WTC11 (cell line): ENCODE results near the gene SGMS1. TPM values are rescaled to one million over a fixed set of nuclear protein-coding genes. Genes with fewer than 3 reads are reported as not detected.

ENCODE experiments used
- ATAC-seq: fragments of 200-7000 bp; cut with Tn5 transposase; 2 replicates; pipeline ENCODE4 v1.10.0; 2021; ENCODE audit warnings: mild to moderate bottlenecking, moderate library complexity
- CTCF ChIA-PET: fragments of 300-600 bp; sonication (Branson Sonifier 250); formaldehyde crosslinking; loops from one replicate; lab custom pipeline; 2021; ENCODE audit warnings: antibody characterized with exemption; lab: Charles Lee
- POLR2A ChIA-PET: fragments of 350-600 bp; sonication (Branson Sonifier 250); formaldehyde crosslinking; loops from one replicate; lab custom pipeline; 2021; ENCODE audit warnings: antibody characterized with exemption; lab: Charles Lee
- DNase-seq: peaks from one replicate; pipeline ENCODE4 v3.0.0; 2021; ENCODE audit warnings: low spot score
- H3K27ac Mint-ChIP-seq: 2 replicates; pipeline ENCODE4 v1.8.0; 2021; ENCODE audit warnings: mixed read lengths
- H3K27me3 Mint-ChIP-seq: 2 replicates; pipeline ENCODE4 v1.8.0; 2021; ENCODE audit warnings: low read depth, mild to moderate bottlenecking, moderate library complexity, mixed read lengths
- H3K36me3 Mint-ChIP-seq: 2 replicates; pipeline ENCODE4 v1.8.0; 2021; ENCODE audit warnings: mixed read lengths
- H3K4me1 Mint-ChIP-seq: 2 replicates; pipeline ENCODE4 v1.8.0; 2022; ENCODE audit warnings: mixed read lengths
- H3K4me3 Mint-ChIP-seq: 2 replicates; pipeline ENCODE4 v1.8.0; 2021; ENCODE audit warnings: mild to moderate bottlenecking, moderate library complexity, mixed read lengths
- H3K9me3 Mint-ChIP-seq: 2 replicates; pipeline ENCODE4 v1.8.0; 2021; ENCODE audit warnings: mixed read lengths
- E2F5 ChIP-seq: sonication (generic); formaldehyde crosslinking; IDR thresholded peaks from 2 replicates; pipeline ENCODE4 v1.8.1; 2022; ENCODE audit warnings: mild to moderate bottlenecking, moderate library complexity, missing genetic modification reagents
- EMX1 ChIP-seq: fragments of 250-450 bp; sonication (Bioruptor Pico); IDR thresholded peaks from 2 replicates; pipeline ENCODE4 v1.8.0; 2021; ENCODE audit warnings: mild to moderate bottlenecking
- ERG ChIP-seq: fragments of 250-450 bp; sonication (Bioruptor Pico); IDR thresholded peaks from 2 replicates; pipeline ENCODE4 v1.8.0; 2021; ENCODE audit warnings: mild to moderate bottlenecking
- ETV6 ChIP-seq: sonication (generic); formaldehyde crosslinking; IDR thresholded peaks from 2 replicates; pipeline ENCODE4 v1.8.1; 2022; ENCODE audit warnings: mild to moderate bottlenecking, missing genetic modification reagents
- HMGXB4 ChIP-seq: sonication (generic); formaldehyde crosslinking; IDR thresholded peaks from 2 replicates; pipeline ENCODE4 v1.8.1; 2023; ENCODE audit warnings: mild to moderate bottlenecking, moderate library complexity, missing genetic modification reagents
- IRF1 ChIP-seq: sonication (generic); formaldehyde crosslinking; IDR thresholded peaks from 2 replicates; pipeline ENCODE4 v1.8.0; 2023; ENCODE audit warnings: missing genetic modification reagents
- JAZF1 ChIP-seq: fragments of 250-450 bp; sonication (Bioruptor Pico); IDR thresholded peaks from 2 replicates; pipeline ENCODE4 v1.9.0; 2021; ENCODE audit warnings: moderate library complexity, mild to moderate bottlenecking, inconsistent platforms
- MLX ChIP-seq: sonication (generic); formaldehyde crosslinking; IDR thresholded peaks from 2 replicates; pipeline ENCODE4 v1.8.1; 2023; ENCODE audit warnings: mild to moderate bottlenecking, missing genetic modification reagents, moderate library complexity
- NFYB ChIP-seq: sonication (generic); formaldehyde crosslinking; conservative IDR thresholded peaks from 2 replicates; pipeline ENCODE4 v1.8.0; 2022; ENCODE audit warnings: low read depth, missing genetic modification reagents
- NR2C2 ChIP-seq: sonication (generic); formaldehyde crosslinking; IDR thresholded peaks from 2 replicates; pipeline ENCODE4 v1.8.0; 2022; ENCODE audit warnings: mild to moderate bottlenecking, missing genetic modification reagents
- NR3C1 ChIP-seq: sonication (generic); formaldehyde crosslinking; conservative IDR thresholded peaks from 2 replicates; pipeline ENCODE4 v1.8.1; 2023; ENCODE audit warnings: low read depth, mild to moderate bottlenecking, missing genetic modification reagents
- RORB ChIP-seq: fragments of 250-450 bp; sonication (Bioruptor Pico); IDR thresholded peaks from 2 replicates; pipeline ENCODE4 v1.9.0; 2021; ENCODE audit warnings: mild to moderate bottlenecking
- TP53 ChIP-seq: sonication (generic); formaldehyde crosslinking; IDR thresholded peaks from 2 replicates; pipeline ENCODE4 v1.8.1; 2023; ENCODE audit warnings: mild to moderate bottlenecking, missing genetic modification reagents
- USF1 ChIP-seq: sonication (generic); formaldehyde crosslinking; IDR thresholded peaks from 2 replicates; pipeline ENCODE4 v1.8.0; 2022; ENCODE audit warnings: mild to moderate bottlenecking, missing genetic modification reagents
- ZBTB43 ChIP-seq: sonication (generic); formaldehyde crosslinking; IDR thresholded peaks from 2 replicates; pipeline ENCODE4 v1.8.1; 2023; ENCODE audit warnings: mild to moderate bottlenecking, missing genetic modification reagents
- ZNF121 ChIP-seq: sonication (generic); formaldehyde crosslinking; IDR thresholded peaks from 2 replicates; pipeline ENCODE4 v1.8.0; 2023; ENCODE audit warnings: missing genetic modification reagents
- ZNF396 ChIP-seq: fragments of 250-450 bp; sonication (Bioruptor Pico); IDR thresholded peaks from 2 replicates; pipeline ENCODE4 v1.8.0; 2021; ENCODE audit warnings: mild to moderate bottlenecking, moderate library complexity, borderline replicate concordance
- ZNF425 ChIP-seq: fragments of 250-450 bp; sonication (Bioruptor Pico); conservative IDR thresholded peaks from 2 replicates; pipeline ENCODE4 v1.9.0; 2021; ENCODE audit warnings: mild to moderate bottlenecking
- ZNF532 ChIP-seq: fragments of 250-450 bp; sonication (Bioruptor Pico); IDR thresholded peaks from 2 replicates; pipeline ENCODE4 v1.9.0; 2021; ENCODE audit warnings: mild to moderate bottlenecking, borderline replicate concordance
- ZNF671 ChIP-seq: fragments of 250-450 bp; sonication (Bioruptor Pico); IDR thresholded peaks from 2 replicates; pipeline ENCODE4 v1.8.0; 2021; ENCODE audit warnings: mild to moderate bottlenecking
- total RNA-seq: library from RNA; stranded (reverse); gene quantifications from 3 replicates; pipeline ENCODE4 v1.2.3, GENCODE V29; 2021

SGMS1 gene
- total RNA-seq, 1 experiment from 2014 or later: 13.2 TPM

- no peak for DNase-seq
- no peaks in the 10 kb centered on the region for H3K9me3 Mint-ChIP-seq
- ChIA-PET POLR2A (no interaction called here), CTCF (no interaction called here)
- no peaks in the 10 kb centered on the region for H3K27me3 Mint-ChIP-seq
- H3K4me1 Mint-ChIP-seq: peaks cover 38% of the 10 kb centered on the region
- no peak overlapping the region for H3K4me3 Mint-ChIP-seq
- H3K36me3 Mint-ChIP-seq: no peaks in the 10 kb centered on the region
- H3K27ac Mint-ChIP-seq: peak overlapping the region; percentile 36; the same call in 1 of the 2 replicates
- no peak for ATAC-seq
- no peak for TF ChIP-seq ERG (CRISPR knock-in tag)
- no peak for TF ChIP-seq TP53 (CRISPR knock-in tag)
Observed at GRCh38 chr10:50604049-50604640, 19.6 kb downstream of the SGMS1 start.

GRCh38 chr10:50603151-50603850, 20.5 kb downstream of the SGMS1 start:
- H3K4me3 Mint-ChIP-seq: no peak overlapping the region
- ChIA-PET CTCF (no interaction called here), POLR2A (no interaction called here)
- peak overlapping the region; percentile 51 for H3K27ac Mint-ChIP-seq
- DNase-seq (no peak), ATAC-seq (peak; percentile 52; the same call in 1 of the 2 replicates)
- H3K36me3 Mint-ChIP-seq: no peaks in the 10 kb centered on the region
- peaks cover 42% of the 10 kb centered on the region for H3K4me1 Mint-ChIP-seq
- no peaks in the 10 kb centered on the region for H3K9me3 Mint-ChIP-seq
- H3K27me3 Mint-ChIP-seq: no peaks in the 10 kb centered on the region
- TF ChIP-seq E2F5 (CRISPR knock-in tag): no peak
- TF ChIP-seq ZNF532 (CRISPR knock-in tag): no peak
- TF ChIP-seq HMGXB4: no peak
- TF ChIP-seq ZNF671 (CRISPR knock-in tag): no peak
- TF ChIP-seq NR2C2 (CRISPR knock-in tag): no peak
- TF ChIP-seq ZNF396 (CRISPR knock-in tag): no peak
- no peak for TF ChIP-seq NR3C1 (CRISPR knock-in tag)
- TF ChIP-seq TP53 (CRISPR knock-in tag): no peak
- no peak for TF ChIP-seq ZBTB43 (CRISPR knock-in tag)
- TF ChIP-seq EMX1 (CRISPR knock-in tag): no peak
- no peak for TF ChIP-seq IRF1 (CRISPR knock-in tag)
- TF ChIP-seq ZNF425: no peak
- no peak for TF ChIP-seq ETV6 (CRISPR knock-in tag)
- no peak for TF ChIP-seq NFYB (CRISPR knock-in tag)
- TF ChIP-seq MLX (CRISPR knock-in tag): no peak
- TF ChIP-seq ZNF121 (CRISPR knock-in tag): no peak
- no peak for TF ChIP-seq RORB (CRISPR knock-in tag)
- no peak for TF ChIP-seq USF1 (CRISPR knock-in tag)
- TF ChIP-seq JAZF1: no peak
